NCI-H2107 treated with DMSO at 0.1 percent for 48 hours (cell line): ENCODE measurements around the gene ZNF766.
"Not testable (repeated sequence)": the region's sequence is repeated elsewhere in the genome, so short reads cannot be mapped to it uniquely, and the experiment has no call there.

Source experiments
- DNase-seq: peaks from one replicate; lab custom pipeline; 2025; ENCODE audit not compliant: unreplicated experiment; lab: John Stamatoyannopoulos, UW

The ZNF766 gene

DNA sequence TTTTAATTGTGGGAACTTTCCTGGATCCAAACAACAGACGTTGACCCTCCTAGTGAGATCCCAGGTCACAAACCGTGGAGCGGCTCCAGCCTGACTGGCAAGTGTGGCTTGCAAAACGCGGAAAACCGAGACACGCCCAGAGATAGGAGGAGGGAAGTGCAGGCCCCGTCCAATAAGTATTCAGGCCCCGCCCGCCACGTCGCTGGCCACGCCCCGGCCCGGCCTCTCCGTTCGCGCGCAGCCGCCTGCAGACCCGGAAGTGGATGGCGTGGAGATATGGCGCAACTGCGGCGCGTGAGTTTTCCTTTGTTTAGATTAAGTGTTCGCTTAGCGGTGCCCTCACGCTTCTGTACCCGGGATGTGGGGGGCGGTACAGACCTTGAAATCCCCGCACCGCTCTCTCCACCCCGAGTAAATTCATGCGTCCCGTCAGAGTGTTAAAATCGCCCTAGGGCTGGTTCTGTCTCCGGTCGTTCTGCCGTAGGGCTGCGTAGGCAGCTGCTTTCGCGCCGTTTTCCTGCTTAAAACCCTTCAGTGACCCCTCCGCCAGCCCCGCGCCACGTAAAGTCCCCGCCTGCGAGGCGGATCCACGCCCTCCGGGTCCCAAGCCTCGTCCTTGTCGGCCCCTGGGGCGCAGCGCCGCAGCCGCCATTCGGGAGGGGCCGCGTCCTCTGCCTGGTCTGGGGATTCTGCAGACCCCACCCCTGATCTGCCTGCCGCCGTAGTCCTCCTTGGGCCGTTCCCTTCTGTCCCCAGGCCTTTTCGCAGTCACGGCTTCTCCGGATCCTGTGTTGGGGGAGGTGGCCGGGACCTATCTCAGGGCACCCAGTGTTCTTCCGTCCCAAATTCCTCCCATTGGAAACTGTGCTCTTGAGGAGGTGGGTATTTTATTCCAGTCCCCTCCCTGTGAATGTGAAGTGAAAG, at the start of gene ZNF766:
Gene ZNF766 (plus strand): TSS at position 250 of the 924 bp plus-strand sequence. CDS start 27 bp downstream, at position 277.
- peak; percentile 89 for DNase-seq

DNA sequence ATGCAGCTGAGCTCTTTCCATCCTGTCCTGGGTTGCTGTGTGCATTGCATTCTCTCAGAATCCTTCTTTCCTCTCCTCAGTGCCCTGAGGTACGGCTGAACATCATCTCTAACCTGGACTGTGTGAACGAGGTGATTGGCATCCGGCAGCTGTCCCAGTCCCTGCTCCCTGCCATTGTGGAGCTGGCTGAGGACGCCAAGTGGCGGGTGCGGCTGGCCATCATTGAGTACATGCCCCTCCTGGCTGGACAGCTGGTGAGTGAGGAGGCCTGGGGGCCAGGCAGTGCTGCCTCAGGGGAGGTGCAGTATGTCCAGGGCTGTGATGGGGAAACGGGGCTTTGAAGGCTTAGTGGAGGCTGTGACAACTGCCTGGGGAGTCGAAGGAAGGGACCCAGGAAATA, 49.8 kb upstream of the ZNF766 start:
- no peak for DNase-seq

DNA sequence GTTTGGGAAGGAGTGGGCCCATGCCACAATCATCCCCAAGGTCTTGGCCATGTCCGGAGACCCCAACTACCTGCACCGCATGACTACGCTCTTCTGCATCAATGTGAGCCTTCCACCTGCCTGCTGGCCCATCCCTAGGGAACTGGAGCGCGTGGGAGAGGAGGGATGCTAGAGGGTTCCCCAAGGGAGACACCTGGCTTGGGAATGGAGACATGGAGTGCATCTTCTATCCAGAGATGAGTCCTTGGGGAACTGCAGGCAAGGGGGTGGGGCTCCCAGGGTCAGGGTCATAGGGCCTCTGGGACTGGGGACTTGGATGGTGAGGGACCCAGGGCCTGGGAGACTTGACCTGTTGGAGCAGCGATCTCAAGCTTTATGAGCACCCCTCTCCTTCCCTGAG, 48.4 kb upstream of the ZNF766 start:
- no peak for DNase-seq

DNA sequence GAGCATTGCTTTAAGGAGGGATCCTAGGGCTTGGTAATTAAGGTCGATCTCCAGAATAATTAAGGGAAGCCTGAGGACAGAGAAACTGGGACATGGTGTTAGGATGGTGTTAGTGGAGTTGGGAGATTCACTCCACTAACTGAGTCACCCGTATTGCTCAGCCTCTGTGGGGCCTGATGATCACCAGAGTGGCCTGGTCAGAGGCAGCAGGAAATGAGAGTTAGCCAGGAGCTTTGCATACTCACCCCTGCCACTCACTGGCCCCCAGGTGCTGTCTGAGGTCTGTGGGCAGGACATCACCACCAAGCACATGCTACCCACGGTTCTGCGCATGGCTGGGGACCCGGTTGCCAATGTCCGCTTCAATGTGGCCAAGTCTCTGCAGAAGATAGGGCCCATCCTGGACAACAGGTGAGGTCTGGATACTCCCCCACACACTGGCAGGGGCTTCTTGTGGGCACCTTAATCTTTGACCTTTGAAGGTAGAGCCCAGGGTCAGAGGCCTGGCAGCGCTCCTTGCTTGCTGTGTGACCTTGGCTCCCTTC, 47.5 kb upstream of the ZNF766 start:
- DNase-seq, result no peak

DNA sequence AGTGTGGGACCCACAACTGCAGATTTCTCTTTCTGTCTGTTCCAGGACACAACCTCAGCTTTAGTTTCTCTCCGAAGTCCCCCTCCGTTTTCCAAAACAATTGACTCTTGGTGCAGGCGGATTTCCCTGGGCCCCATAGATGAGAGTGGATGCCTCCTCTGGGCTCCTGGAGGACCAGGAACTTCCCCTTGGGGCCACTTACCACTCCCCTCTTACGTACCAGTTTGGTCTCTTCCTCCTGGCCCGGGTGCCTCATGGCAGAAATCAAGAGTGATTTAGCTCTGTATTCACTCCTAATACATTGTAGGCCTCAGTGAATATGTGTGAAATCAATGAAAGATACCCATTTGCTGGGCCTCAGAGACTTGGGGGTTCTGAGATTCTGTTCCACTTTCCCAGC, 45.2 kb upstream of the ZNF766 start:
- DNase-seq, result no peak

DNA sequence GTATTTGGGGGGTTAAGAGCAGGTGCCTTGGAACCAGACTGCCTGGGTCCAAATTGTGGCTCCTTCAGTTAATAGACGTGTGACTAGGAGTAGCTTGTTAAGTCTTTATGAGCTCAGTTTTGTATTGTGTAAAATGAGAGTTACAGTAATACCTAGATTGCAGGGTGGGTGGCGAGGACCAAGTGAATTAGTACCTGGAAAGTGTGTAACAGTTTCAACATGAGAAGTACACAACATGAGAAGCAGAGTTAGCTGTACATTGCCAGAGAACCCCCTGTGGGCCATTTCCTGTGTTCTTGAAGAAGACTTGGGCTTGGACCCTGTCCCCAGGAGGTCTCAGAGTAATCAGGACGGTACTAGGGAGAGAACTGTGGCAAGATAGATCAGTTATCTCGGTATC, 42.7 kb upstream of the ZNF766 start:
- DNase-seq, result no peak

- DNase-seq, result no peak
Observed at GRCh38 chr19:52227196-52227940, 42.0 kb upstream of the ZNF766 start.

GRCh38 chr19:52227980-52228379, 41.4 kb upstream of the ZNF766 start:
- no peak for DNase-seq

DNA sequence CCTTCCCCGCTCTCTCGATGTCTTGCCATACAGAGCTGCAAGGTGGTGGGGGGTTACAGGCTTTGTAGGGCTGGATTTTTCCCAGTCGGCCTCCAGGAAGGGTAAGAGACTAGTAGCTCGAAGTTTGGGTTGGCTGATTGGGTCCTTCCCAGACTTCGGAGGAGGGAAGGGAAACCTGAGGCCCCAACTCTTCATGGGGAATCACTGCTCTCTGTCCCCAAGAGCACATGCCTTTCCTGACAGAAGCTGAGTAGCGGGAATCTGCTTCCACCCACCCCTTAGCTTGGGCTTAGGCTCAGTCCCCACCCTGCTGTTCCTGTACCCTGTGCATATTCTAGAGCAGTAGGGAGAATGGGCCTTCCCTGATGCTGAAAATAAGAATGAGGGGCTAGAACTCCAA, 39.9 kb upstream of the ZNF766 start:
- DNase-seq, result no peak

DNA sequence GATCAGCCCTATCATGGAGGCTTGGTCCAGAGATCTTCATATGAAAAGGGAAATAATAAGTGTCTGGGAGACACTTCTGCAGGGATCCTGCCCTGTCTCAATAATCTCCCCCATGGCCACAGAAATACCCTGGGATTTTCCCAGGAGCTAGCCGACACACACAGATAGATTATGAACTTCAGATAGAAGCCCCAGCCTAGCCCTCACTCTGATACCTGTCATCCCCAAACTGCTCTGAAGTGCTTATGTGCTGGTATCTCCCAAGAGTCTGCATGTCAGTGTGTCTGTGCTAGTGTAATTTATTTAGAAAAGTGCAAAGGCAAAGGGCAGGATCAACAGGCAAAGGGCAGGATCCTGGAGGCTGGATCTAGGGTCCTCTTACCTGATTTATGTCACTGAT, 38.7 kb upstream of the ZNF766 start:
- DNase-seq, result no peak

GRCh38 chr19:52231154-52231910, 38.1 kb upstream of the ZNF766 start:
- no peak for DNase-seq

DNA sequence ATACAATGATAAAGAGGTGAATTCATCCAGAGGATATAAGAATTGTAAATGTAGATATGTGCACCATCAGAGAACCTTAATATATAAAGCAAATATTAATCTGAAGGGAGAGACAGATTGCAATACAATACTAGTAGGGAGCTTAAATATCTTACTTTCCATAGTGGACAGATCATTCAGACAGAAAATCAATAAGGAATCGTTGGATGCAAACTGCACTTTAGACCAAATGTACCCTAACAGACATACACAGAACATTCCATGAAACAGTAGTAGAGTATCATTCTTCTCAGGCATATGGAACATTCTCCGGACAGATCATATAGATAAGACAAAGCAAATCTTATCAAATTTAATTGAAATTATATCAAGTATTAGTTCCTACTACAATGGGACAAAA, 35.0 kb upstream of the ZNF766 start:
- DNase-seq, result no peak

- DNase-seq, result no peak
Observed at GRCh38 chr19:52237197-52237596, 32.2 kb upstream of the ZNF766 start.

GRCh38 chr19:52237771-52238400, 31.5 kb upstream of the ZNF766 start:
- DNase-seq, result peak; percentile 42

GRCh38 chr19:52244021-52244420, 25.4 kb upstream of the ZNF766 start:
- no peak for DNase-seq

GRCh38 chr19:52248241-52248640, 21.1 kb upstream of the ZNF766 start:
- no peak for DNase-seq

DNA sequence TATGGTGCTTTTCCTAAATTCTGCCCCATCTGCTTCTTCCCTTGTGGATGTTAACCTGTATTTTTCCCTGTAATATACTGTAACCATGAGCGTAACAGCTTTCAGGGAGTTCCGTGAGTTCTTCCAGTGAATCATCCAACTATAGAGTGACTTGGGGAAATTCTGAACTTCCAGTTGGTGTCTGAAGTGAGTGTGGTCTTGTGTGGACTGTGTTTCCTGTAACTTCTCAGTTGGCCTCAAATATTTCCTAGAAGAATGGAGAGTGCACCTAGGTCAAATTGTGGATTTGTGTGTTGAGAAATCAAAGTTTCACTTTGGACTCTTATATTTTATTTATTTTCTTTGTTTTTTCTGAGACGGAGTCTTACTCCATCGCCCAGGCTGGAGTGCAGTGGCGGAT, 11.0 kb upstream of the ZNF766 start:
- no peak for DNase-seq

- not testable (repeated sequence) for DNase-seq
Observed at GRCh38 chr19:52265556-52265955, 3.8 kb upstream of the ZNF766 start.

GRCh38 chr19:52270266-52270885, 989 bp downstream of the ZNF766 start:
- DNase-seq, result no peak

DNA sequence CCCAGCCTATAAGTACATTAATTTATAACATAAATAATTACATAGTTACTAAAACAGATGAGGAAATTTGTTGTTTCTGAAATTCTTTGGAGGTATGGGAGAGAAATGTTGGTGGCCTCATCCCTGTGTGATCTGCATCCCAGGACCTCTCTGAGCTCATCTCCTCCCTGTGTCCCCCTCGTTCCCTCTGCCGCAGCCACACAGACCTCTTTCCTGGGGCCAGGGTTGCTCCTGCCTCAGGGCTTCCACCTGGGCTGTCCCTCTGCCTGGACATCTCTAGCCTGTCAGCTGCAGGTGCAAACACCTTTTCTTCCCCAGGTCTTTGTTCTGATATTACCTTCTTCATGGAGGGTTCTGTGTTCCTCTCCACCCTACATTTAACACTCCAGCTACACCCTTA, 3.9 kb downstream of the ZNF766 start:
- no peak for DNase-seq
